GM10266 (cell line): ENCODE results near the gene CNOT9.
"Not testable (repeated sequence)": the region's sequence is repeated elsewhere in the genome, so short reads cannot be mapped to it uniquely, and the experiment has no call there.

ENCODE experiments used
- DNase-seq: peaks from one replicate; pipeline ENCODE4 v3.0.0; 2012; ENCODE audit errors: extremely low spot score
- CTCF ChIP-seq: IDR thresholded peaks from 2 replicates; pipeline ENCODE4 v1.5.1; 2012; ENCODE audit warnings: mild to moderate bottlenecking, low read depth; ENCODE audit not compliant: control insufficient read depth, insufficient read depth; ENCODE audit errors: missing control alignments

CNOT9 gene

GRCh38 chr2:218568190-218569037 is at the start of gene CNOT9, which contains the start of gene USP37:
Gene CNOT9, plus strand, starts transcription at chr2:218568839. Its CDS starts 116 bp downstream, at chr2:218568955.
Gene USP37, minus strand, starts transcription at chr2:218568351. Its CDS starts 9,698 bp downstream, at chr2:218558653.
- no peak for TF ChIP-seq CTCF
- DNase-seq = peak; percentile 92

GRCh38 chr2:218518876-218519275 is 49.8 kb upstream of the CNOT9 start:
- no peak for TF ChIP-seq CTCF
- no peak for DNase-seq

- TF ChIP-seq CTCF = no peak
- no peak for DNase-seq
Measured at GRCh38 chr2:218523651-218524050, 45.0 kb upstream of the CNOT9 start.

GRCh38 chr2:218528409-218528808 is 40.2 kb upstream of the CNOT9 start:
- DNase-seq = not testable (repeated sequence)

GRCh38 chr2:218529990-218530389 is 38.6 kb upstream of the CNOT9 start:
- TF ChIP-seq CTCF = no peak
- no peak for DNase-seq

GRCh38 chr2:218536804-218537494 is 31.7 kb upstream of the CNOT9 start:
- DNase-seq = no peak
- TF ChIP-seq CTCF = no peak

GRCh38 chr2:218540015-218540414 is 28.6 kb upstream of the CNOT9 start:
- no peak for DNase-seq
- TF ChIP-seq CTCF = no peak

- no peak for TF ChIP-seq CTCF
- DNase-seq = no peak
Measured at GRCh38 chr2:218546012-218546411, 22.6 kb upstream of the CNOT9 start.
